A673 (cell line): ENCODE results near the gene SMIM12.

ENCODE experiments used
- EZH2 ChIP-seq: fragments of 200-600 bp; sonication (generic); IDR thresholded peaks from 2 replicates; pipeline ENCODE4 v1.6.1; 2017; ENCODE audit warnings: borderline replicate concordance, low read depth, mild to moderate bottlenecking, mixed read lengths, antibody characterized with exemption, low read length; ENCODE audit not compliant: poor library complexity, severe bottlenecking
- TF ChIP-seq, protein P1 (sequence below): fragments of 300-800, 200-600 bp; sonication (generic); conservative IDR thresholded peaks from 2 replicates; pipeline ENCODE4 v1.5.1; 2017; ENCODE audit warnings: low read depth, mild to moderate bottlenecking, antibody characterized with exemption, low read length, moderate library complexity, mixed read lengths

DNA sequence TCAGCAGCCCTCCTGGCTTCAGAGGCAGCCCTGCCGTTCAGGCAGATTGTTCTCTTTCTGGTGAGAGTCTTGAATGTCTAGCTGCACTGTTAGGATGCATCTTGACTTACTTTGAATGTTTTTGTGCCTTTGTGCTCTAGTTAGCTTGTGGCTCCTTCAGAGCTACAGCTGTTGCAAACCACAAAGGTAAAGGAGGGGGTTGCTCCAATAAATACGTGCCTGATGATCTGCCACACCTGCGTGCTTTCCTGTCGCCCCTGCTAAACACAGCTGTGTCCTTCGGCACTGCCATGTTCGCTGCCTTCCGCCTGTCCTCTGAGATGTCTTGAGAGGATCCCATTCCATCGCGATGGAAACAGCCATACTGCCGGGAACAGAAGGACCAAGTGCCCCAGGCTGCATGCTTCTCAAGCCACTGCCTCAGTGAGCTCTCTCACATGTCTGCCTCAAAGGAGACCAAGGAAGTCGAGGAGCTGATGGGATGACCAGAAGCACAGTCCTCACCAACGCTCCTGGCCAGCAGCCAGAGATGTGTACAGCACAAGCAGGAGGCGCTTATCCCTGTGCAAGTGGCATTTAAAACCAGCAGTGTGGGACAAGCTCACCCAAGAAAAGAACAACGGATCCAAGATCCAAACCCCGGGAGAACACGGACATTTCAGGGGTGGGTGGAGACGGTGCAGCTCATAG lies 12.0 kb upstream of the SMIM12 start:
- TF ChIP-seq, protein P1, sequence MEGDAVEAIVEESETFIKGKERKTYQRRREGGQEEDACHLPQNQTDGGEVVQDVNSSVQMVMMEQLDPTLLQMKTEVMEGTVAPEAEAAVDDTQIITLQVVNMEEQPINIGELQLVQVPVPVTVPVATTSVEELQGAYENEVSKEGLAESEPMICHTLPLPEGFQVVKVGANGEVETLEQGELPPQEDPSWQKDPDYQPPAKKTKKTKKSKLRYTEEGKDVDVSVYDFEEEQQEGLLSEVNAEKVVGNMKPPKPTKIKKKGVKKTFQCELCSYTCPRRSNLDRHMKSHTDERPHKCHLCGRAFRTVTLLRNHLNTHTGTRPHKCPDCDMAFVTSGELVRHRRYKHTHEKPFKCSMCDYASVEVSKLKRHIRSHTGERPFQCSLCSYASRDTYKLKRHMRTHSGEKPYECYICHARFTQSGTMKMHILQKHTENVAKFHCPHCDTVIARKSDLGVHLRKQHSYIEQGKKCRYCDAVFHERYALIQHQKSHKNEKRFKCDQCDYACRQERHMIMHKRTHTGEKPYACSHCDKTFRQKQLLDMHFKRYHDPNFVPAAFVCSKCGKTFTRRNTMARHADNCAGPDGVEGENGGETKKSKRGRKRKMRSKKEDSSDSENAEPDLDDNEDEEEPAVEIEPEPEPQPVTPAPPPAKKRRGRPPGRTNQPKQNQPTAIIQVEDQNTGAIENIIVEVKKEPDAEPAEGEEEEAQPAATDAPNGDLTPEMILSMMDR: no peak
- TF ChIP-seq EZH2: no peak
